Measurements from ENCODE around the gene AMIGO3. TPM values are rescaled to one million over a fixed set of nuclear protein-coding genes. Genes with fewer than 3 reads are reported as not detected.

The AMIGO3 gene
- polyA plus RNA-seq, 1 donor (not counting 4 experiments of a cell fraction or from before 2014, with no cell fraction given): 0.03 TPM

GRCh38 chr3:49712631-49713317, 6.7 kb downstream of the AMIGO3 start:
- Histone ChIP-seq H2AFZ (ENCODE audit: control insufficient read depth, low read length) (no peak overlapping the region), H4K20me1 (ENCODE audit: control insufficient read depth, extremely low read depth, insufficient read depth, low read length) (no peaks in the 10 kb centered on the region), H3K9me3 (ENCODE audit: control insufficient read depth, low read depth, low read length) (no peaks in the 10 kb centered on the region), H3K9me1 (ENCODE audit: control insufficient read depth, extremely low read depth, insufficient read depth, low read length) (no peaks in the 10 kb centered on the region), H3K4me3 (ENCODE audit: control insufficient read depth in 2 of 3, extremely low read depth in 1 of 3, insufficient read depth in 2 of 3, low read depth in 1 of 3, low read length in 3 of 3) (no peak overlapping the region), H3K79me2 (ENCODE audit: control insufficient read depth, insufficient read depth, low read length) (no peaks in the 10 kb centered on the region), H3K27ac (ENCODE audit: control insufficient read depth, insufficient read depth, low read length) (no peak overlapping the region), H3K4me2 (ENCODE audit: control insufficient read depth, extremely low read depth, insufficient read depth, low read depth, low read length) (no peak overlapping the region), H3K36me3 (ENCODE audit: control insufficient read depth in 2 of 2, extremely low read depth in 1 of 2, insufficient read depth in 2 of 2, low read length in 2 of 2) (peaks cover 0 to 19% of the 10 kb centered on the region in 2 experiments), H3K27me3 (ENCODE audit: control insufficient read depth, extremely low read depth, insufficient read depth, low read length) (no peaks in the 10 kb centered on the region), H3K4me1 (ENCODE audit: control insufficient read depth, extremely low read depth, insufficient read depth, low read length) (peaks cover 3% of the 10 kb centered on the region), H3K9ac (ENCODE audit: control insufficient read depth, extremely low read depth, insufficient read depth, low read length) (no peak overlapping the region)
- FAIRE-seq (no peak), DNase-seq (ENCODE audit: low read depth, low spot score) (no peak)
- TF ChIP-seq, protein P1, sequence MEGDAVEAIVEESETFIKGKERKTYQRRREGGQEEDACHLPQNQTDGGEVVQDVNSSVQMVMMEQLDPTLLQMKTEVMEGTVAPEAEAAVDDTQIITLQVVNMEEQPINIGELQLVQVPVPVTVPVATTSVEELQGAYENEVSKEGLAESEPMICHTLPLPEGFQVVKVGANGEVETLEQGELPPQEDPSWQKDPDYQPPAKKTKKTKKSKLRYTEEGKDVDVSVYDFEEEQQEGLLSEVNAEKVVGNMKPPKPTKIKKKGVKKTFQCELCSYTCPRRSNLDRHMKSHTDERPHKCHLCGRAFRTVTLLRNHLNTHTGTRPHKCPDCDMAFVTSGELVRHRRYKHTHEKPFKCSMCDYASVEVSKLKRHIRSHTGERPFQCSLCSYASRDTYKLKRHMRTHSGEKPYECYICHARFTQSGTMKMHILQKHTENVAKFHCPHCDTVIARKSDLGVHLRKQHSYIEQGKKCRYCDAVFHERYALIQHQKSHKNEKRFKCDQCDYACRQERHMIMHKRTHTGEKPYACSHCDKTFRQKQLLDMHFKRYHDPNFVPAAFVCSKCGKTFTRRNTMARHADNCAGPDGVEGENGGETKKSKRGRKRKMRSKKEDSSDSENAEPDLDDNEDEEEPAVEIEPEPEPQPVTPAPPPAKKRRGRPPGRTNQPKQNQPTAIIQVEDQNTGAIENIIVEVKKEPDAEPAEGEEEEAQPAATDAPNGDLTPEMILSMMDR (optimal IDR thresholded peaks at IDR 0.05 in 1 of 3, IDR thresholded peaks at IDR 0.05 in 1 of 3, conservative IDR thresholded peaks at IDR 0.05 in 1 of 3; ENCODE audit: extremely low read depth in 1 of 3, insufficient read depth in 2 of 3, low read length in 3 of 3): no peak
- TF ChIP-seq EZH2 (IDR thresholded peaks at IDR 0.05; ENCODE audit: low read length): no peak
- dilution Hi-C loops (cut with MboI; ENCODE audit: extremely low pct_ligation_motif_present, low sequenced_read_pairs): no loop called here

- TF ChIP-seq EZH2 (IDR thresholded peaks at IDR 0.05; ENCODE audit: low read length): no peak
- TF ChIP-seq, protein P1 (optimal IDR thresholded peaks at IDR 0.05 in 1 of 3, IDR thresholded peaks at IDR 0.05 in 1 of 3, conservative IDR thresholded peaks at IDR 0.05 in 1 of 3; ENCODE audit: extremely low read depth in 1 of 3, insufficient read depth in 2 of 3, low read length in 3 of 3): no peak
These were observed 7.3 kb downstream of the AMIGO3 start for GRCh38 chr3:49712166-49712565.

More at GRCh38 chr3:49712166-49712565, 7.3 kb downstream of the AMIGO3 start:
- H2AFZ ChIP-seq (ENCODE audit: control insufficient read depth, low read length): no peak overlapping the region
- dilution Hi-C loops (cut with MboI; ENCODE audit: extremely low pct_ligation_motif_present, low sequenced_read_pairs): no loop called here
- no peaks in the 10 kb centered on the region for H3K79me2 ChIP-seq (ENCODE audit: control insufficient read depth, insufficient read depth, low read length)
- no peak overlapping the region for H3K4me2 ChIP-seq (ENCODE audit: control insufficient read depth, extremely low read depth, insufficient read depth, low read depth, low read length)
- H3K9me1 ChIP-seq (ENCODE audit: control insufficient read depth, extremely low read depth, insufficient read depth, low read length): no peaks in the 10 kb centered on the region
- peaks cover 7% of the 10 kb centered on the region for H3K4me1 ChIP-seq (ENCODE audit: control insufficient read depth, extremely low read depth, insufficient read depth, low read length)
- H3K9ac ChIP-seq (ENCODE audit: control insufficient read depth, extremely low read depth, insufficient read depth, low read length): no peak overlapping the region
- no peaks in the 10 kb centered on the region for H4K20me1 ChIP-seq (ENCODE audit: control insufficient read depth, extremely low read depth, insufficient read depth, low read length)
- H3K27ac ChIP-seq (ENCODE audit: control insufficient read depth, insufficient read depth, low read length): no peak overlapping the region
- no peak for DNase-seq (ENCODE audit: low read depth, low spot score)
- H3K9me3 ChIP-seq (ENCODE audit: control insufficient read depth, low read depth, low read length): no peaks in the 10 kb centered on the region
- no peak for FAIRE-seq
- peaks cover 0 to 19% of the 10 kb centered on the region in 2 experiments for H3K36me3 ChIP-seq (ENCODE audit: control insufficient read depth in 2 of 2, extremely low read depth in 1 of 2, insufficient read depth in 2 of 2, low read length in 2 of 2)
- no peaks in the 10 kb centered on the region for H3K27me3 ChIP-seq (ENCODE audit: control insufficient read depth, extremely low read depth, insufficient read depth, low read length)
- no peak overlapping the region for H3K4me3 ChIP-seq (ENCODE audit: control insufficient read depth in 2 of 3, extremely low read depth in 1 of 3, insufficient read depth in 2 of 3, low read depth in 1 of 3, low read length in 3 of 3)
